GM12801 (cell line): Measurements from ENCODE around the gene BUB1B.

Source experiments
- CTCF ChIP-seq: IDR thresholded peaks from one replicate; pipeline ENCODE4 v1.5.1; 2011; ENCODE audit warnings: control low read depth; ENCODE audit not compliant: insufficient read length; ENCODE audit errors: extremely low read depth

Gene BUB1B

GRCh38 chr15:40137303-40138200 is 23.3 kb upstream of the BUB1B start:
- TF ChIP-seq CTCF, result no peak

GRCh38 chr15:40142428-40142827 is 18.4 kb upstream of the BUB1B start:
- no peak for TF ChIP-seq CTCF

DNA sequence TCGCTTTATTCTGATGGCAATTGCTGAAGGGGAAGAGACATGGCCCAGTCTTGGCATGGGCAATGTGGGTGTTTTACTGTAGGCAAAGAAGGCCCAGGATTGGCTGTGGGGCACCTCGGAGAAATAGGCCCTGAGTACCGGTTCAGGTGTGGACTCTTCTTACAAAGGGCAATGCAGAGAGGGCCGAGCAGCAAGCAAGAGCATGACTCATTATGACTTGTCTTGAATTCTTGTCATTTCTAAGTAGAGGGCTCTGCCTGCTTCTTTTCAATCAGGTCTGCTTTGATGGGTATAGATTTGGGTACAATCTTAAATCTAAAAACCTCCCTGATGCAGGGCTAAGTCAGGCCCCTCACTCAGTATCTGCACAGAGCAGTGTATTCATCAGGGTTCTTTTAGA is 14.8 kb upstream of the BUB1B start:
- TF ChIP-seq CTCF, result no peak

GRCh38 chr15:40149339-40149738 is 11.5 kb upstream of the BUB1B start:
- TF ChIP-seq CTCF, result no peak

DNA sequence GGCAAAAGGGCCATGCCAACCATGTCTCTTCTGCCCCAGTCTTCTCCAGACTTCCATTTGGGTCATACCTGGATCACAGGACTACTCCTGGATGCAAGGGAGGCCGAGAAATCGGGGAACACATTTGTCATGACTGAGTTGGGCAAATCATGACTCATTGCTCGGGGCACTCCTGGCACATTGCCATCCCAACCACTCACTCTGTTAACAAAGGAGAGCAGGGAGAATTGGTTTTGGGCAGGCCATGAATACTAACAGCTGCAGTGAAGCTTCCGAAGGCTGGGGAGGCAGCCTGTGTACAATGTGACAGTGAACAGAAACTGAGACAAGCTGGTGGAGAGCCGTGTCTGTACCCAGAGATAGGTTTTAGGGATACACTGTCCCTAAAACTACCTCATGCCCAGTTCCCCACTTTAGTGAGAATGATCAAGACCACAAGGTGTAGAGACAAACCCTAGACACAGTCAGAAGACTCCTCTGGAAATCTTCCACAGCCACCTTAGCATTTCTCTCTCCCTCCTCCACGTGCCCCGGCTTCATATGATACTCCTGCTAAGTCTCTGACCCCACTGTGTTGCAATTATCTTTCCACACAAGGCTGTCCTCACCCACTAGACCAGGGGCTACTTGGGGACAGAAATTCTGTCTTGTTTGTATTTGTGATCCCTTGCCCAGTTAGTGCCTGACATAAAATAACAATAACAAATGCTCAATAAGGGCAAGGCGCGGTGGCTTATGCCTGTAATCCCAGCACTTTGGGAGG is 10.5 kb upstream of the BUB1B start:
- no peak for TF ChIP-seq CTCF

DNA sequence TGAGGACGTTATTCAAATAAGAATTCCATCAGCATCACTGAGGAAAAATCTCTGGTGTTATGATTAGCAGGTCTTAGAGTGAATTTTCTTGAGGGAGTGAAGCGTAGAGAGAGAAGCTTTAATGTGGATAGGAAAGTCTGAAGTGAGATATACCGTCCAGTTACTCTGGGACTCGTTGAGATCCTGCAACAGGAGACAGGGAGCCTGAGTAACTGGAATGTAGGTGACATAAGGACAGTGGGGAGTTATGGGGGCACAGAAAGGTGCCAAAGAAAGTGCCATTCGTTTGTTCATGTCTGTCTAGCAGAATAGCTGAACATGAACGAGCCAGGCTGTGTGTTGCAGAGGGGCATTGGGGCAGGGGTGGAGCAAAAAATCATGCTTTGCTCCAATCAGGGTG is 9.4 kb upstream of the BUB1B start:
- no peak for TF ChIP-seq CTCF

- no peak for TF ChIP-seq CTCF
Observed at GRCh38 chr15:40151991-40152390, 8.9 kb upstream of the BUB1B start.
